Anterior cingulate cortex (tissue), 58 donors: ENCODE results near the gene ERCC6.
A peak's percentile ranks its signal among the peaks of the same experiment; 100 is the strongest.

Experiments
- DNase-seq, 58 donors: peaks; one replicate each; lab custom pipeline; 2025; lab: John Stamatoyannopoulos, UW

ERCC6 gene

DNA sequence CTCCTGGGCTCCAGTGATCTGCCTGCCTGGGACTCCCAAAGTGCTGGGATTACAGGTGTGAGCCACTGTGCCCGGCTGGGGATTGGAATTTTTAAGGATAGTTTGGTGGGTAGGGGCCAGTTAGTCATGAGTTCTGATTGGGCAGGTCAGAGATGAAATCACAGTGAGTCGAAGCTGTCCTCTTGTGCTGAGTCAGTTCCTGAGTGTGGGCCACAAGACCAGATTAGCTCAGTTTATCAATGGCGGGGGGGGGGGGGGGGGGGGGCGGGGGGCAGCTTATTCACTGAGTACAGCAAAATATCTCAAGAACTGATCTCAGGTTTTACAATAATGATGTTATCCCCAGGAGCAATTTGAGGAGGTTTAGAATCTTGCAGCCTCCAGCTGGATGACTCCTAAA is 11.6 kb upstream of the ERCC6 start:
- no peak for DNase-seq

DNA sequence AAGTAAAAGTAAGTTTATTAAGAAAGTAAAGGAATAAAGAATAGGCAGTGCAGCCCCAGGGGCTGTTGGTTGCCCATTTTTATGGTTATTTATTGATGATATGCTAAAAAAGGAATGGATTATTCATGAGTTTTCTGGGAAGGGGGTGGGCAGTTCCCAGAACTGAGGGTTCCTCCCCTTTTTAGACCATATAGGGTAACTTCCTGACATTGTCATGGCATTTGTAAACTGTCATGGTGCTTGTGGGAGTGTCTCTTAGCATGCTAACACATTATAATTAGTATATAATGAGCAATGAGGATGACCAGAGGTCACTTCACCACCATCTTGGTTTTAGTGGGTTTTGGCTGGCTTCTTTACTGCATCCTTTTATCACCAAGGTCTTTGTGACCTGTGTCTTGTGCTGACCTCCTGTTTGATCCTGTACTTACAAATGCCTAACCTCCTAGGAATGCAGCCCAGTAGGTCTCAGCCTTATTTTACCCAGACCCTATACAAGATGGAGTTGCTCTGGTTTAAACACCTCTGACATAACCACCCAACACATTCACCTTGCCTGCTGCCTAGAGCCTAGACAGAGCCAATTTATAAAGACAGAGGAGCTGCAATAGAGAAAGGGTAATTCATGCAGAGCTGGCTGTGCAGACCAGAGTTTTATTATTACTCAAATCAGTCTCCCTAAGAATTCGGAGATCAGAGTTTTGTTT is 10.9 kb upstream of the ERCC6 start:
- no peak for DNase-seq

DNA sequence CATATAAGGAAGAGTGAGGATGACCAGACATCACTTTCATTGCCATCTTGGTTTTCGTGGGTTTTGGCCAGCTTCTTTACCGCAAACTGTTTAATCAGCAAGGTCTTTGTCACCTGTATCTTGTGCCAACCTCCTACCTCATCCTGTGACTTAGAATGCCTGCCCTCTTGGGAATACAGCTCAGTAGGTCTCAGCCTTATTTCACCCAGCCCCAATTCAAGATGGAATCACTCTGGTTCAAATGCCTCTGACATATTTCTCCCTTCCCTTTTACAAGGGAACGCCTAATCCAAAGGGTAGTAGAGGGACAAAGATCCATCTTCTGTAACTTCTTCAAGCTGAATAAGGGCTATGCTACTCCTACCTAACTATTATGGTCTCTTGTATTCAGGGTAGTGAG is 4.7 kb upstream of the ERCC6 start:
- DNase-seq, result no peak

DNA sequence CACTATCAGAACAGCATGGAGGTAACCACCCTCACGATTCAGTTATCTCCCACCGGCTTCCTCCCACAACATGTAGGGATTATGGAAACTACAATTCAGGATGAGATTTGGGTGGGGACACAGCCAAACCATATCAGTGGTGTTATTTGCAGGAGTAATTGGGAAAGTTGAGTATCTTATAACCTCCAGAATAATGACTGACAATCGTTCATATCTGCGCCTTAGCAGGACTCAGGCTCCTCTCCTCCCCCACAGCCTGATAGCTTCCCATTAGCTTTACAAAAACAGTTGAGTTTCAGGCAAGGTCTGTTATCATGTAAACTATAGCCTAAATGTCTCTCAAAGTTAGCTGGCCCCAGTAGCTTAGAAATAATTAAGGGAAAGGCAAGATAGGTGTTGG is 3.4 kb upstream of the ERCC6 start:
- DNase-seq, result no peak

DNA sequence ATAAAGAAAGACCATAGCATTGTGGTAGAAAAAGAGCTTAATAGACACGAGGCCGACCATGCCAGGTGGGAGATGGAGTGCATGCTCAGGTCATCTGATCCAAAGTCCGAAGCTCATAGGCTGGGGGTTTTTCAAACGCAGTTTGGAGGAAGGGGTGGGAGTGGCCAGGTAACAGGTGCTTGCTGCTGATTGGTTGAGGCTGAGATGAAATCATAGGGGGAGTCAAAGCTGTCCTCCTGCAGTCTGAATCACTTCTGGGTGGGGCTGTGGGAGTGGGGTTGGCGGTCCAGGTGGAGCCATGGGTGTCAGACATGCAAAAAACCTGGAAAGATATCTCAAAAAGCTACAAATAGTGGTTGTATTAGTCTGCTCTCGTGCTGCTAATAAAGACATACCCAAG is 2.8 kb upstream of the ERCC6 start:
- DNase-seq, result no peak

DNA sequence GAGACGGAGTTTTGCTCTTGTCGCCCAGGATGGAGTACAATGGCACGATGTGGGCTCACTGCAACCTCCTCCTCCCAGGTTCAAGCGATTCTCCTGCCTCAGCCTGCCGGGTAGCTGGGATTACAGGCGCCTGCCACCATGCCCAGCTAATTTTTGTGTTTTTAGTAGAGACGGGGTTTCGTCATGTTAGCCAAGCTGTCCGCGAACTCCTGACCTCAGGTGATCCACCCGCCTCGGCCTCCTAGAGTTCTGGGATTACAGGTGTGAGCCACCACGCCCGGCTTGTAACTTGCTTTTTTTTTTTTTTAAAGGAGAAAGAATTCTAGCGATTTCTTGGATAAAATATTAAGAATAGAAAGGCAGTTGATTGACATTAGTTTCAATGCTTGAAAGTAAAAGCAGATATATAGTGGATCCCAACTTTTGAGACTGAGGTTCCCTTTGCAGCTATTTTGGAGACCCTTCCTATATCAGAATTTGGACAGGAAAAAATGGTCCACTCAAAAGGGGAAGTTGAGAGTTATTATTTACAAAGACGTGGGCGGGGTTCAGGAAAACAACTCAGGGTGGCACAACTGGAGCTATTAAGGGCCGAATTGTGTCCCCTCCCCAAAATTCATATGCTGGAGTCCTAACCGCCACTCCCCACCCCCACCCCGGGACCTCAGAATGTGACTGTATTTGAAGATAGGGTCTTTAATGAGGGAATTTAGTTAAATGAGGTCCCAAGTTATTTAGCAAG is 1.3 kb upstream of the ERCC6 start:
- DNase-seq, result no peak

DNA sequence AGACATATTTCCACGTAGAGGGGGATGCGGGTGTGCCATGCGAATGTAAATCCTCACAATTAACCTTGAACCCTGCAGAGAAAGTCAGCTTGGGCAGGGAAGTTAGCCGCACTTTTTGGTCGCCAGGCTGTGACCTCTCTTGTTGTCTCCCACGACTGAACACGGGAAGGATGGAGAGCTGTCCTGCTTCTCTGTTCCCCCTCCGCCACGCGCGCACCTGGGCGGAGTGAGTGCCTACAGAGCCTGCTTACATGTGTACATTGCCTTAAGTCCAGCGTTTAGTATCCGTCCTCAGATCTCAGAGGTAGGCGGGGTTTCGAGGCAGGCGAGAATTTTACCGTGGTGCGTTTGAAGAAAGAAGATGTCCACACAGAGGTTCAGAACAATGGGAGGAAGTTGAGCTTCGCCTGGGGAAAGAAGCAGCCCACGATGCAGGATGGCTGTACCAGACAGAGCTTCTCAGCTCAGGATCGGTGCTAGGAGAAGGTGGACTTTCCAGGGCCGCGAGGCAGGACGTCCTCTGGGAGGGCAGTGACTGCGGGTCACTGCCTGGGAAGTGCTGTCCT is 482 bp upstream of the ERCC6 start:
- DNase-seq, result peak in 19 of 58 donors; percentile 26 to 71 (median 52)

DNA sequence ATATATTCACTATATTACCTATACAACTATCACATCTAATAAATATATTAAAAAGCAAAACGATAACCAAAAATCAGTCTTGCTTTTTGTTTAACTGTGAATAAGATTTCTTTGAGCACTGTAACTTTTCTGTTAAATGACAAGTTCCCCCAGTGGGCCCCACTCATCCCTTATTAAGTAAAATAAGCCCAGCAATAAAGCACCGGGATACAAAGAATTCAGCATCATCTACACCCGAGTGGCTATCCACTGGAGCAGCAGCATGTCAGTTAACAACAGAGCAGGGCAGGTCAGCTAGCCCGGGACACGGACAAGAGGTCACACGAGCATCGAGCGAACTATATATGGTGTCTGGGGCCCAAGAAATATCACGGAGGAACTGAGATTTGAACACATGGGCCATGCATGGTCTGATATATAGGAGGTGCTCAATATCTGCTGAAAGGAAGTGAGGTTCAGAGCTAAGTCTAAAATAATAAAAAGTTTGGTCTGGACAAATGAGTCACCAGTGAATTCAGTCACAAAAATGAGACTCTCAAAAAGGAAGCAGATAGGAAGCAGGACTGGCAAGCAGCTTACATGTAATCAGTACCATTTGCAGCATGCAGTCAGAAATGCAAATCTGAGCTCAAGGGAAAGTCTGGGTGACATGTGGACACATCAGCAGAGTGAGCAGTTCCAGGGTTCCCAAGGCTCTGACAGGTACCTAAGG is 4.1 kb downstream of the ERCC6 start:
- no peak for DNase-seq

DNA sequence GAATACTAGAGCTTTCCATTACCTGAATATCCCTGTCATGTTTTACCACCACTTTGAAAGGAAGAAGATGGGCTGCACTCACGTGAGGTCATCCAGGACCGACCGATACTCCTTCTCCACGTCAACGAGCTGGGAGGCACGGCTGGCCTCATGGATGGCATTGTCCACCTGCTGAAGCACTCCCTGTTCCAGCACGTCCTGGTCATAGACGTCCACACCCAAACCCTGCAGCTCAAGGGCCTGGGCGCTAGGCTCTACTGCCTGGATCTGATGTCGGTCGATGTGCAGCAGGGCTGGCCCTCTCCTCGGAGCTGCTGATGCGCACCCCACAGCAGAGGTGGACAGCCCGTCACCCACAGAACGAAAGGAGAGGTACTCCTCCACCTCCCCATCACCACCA is 6.5 kb downstream of the ERCC6 start:
- DNase-seq, result no peak

DNA sequence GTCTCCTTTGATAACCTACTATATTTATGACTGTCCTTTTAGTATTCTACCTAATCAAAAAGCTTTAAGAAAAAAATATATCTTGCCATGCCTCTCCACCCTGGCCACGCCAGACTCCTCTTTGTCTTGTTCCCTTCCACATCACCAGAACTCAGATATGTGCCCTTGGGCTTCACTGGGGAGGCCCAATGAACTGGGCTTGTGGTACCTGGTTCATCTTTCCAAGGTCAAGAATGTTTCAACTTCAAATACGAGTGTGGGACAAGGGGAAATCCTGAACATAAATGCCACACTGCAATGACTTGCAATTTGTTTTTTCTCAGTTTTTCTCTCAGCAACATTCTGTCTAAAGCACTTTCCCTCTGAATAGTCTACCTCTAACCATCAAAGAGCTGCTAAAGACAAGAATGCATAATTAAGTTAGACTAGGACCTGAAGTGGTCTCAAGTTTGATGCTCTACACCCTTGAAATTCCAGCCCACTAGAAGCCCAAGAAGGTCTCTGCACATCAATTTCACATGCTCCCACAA is 9.9 kb downstream of the ERCC6 start:
- DNase-seq, result no peak

DNA sequence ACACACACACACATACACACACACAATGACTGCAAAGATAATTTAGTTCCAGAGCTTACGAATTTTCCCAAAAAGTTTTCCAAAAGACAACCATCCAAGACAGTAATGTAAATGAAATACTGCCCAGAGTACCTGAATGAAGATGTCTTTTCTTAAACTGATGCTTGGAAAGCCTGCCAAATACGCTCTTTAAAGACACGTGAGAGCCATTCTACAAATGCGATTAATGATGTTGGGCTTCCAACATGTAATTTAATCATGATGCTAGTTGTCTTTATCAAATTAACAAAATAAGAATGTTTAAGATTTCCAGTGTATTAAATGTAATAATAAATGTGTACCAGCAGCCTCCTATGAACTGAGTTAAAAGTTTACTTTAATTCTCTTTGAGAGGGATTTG is 11.1 kb downstream of the ERCC6 start:
- no peak for DNase-seq

DNA sequence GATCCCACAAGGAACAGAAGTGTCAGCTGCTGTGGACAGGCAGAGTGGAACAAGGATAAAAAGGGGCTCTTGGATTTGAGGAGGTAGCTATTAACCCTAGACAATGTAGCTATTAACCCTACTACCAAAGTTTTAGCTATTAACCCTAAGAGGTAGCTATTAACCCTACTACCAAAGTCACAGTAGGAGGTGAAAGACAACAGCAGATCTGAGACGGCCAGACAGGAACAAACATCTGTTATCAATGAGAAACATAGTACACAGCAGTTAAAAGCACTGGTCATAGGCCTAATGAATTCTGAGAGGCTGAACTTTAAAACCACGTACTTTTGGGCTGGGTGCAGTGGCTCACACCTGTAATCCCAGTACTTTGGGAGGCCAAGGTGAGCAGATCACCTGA is 11.9 kb downstream of the ERCC6 start:
- DNase-seq, result no peak

DNA sequence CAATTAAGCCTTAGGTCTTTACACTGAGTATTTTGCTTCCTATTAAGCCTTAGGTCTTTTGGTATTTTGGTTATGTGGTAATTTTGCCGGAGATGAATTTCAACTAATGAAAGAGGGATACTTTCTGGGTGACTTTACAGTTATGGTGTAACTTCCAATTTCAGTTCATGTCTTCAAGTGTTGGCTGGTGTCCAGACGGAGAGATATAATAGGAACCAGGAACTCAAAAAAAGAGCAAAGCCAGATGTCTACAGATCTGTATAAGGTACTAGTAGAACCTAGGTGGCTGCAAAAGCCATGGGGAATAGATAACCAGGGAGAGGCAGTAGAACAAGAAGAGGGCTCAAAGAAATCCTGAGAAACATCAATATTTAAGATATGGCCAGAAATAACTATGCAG is 12.3 kb downstream of the ERCC6 start:
- DNase-seq, result no peak

DNA sequence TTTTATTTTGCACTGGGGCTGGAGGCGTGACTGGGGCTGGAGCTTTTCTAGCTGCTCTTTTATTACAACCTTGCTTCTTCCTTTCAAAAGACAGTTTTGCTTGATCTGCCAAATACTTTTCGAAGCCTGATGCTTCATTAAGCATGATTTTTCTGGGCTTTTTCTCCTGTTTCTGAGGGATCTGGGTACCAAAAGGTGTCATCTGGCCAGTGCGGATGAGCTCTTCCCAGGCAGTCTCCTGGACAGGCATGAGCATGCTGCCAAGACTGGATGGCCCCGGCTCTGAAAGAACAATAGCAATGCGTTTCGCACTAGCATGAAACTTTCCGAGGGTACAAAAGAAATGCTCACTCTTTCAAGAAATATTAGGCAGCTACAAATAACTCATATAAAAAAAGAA is 14.4 kb downstream of the ERCC6 start:
- no peak for DNase-seq

DNA sequence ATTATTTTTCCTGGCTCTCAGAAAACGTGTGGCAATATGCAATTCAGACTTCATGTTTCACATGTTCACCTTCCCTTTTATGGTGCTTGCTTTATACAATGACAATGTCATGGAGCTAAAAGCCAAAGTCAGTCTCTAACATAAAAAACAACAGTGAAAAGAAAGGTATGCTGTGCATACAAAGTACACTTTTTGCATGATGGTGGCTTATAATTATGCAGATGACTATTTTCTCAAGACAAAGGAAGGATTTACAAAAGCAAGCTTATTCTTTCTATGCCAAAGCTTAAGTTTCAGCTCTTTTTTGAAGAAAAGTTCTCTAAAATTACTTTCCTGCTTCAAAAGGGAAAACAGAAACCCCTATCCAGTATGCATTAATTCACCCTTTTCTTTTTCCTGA is 15.6 kb downstream of the ERCC6 start:
- DNase-seq, result no peak

DNA sequence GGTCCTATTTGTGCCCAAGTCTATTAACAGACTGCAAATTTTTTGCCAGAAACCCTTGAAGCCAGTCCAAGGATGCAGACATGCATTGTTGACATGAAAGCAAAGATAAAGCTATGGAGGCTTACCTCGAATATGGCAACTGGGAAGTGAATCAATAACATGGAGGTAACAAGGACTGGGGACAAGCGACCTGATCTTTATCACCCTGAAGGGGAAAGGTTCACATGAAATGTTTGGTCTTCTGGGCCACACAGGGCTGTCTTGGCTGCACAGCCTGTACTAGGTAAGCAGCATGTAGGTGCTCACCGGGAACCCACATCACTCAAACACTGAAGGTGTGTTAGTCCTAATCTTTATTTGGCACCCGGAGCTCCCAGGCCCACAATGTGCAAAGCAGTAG is 17.9 kb downstream of the ERCC6 start:
- no peak for DNase-seq

DNA sequence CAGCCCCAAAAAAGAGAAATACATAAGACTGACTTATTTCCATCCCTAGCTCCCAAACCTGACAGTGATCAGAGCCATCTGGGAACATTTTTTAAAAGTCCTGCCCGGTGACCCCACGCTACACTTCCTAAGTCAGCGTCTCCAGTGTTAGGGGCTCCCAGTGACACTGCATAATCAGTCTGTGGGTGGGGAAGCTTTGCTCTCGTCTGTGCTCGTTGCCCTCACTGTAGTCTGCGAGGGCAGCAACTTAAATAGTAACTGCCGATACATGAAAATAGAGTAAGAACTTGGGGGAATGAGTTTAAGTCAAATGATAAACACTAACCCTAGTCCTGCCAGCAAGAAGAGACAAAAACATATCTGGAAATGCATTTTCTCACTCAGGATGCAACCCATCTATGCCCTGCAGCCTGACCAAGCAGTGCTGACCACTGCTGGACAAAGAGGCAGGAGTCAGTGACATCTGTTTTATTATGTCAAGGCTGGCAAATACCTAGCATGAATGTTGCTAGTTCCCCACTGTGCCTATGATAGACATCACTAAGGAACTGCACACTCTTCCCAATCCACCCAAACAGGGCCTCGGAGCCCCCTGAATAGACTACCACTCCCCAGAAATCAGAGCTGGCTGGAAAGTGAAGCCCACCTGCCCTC is 18.7 kb downstream of the ERCC6 start:
- DNase-seq, result no peak

DNA sequence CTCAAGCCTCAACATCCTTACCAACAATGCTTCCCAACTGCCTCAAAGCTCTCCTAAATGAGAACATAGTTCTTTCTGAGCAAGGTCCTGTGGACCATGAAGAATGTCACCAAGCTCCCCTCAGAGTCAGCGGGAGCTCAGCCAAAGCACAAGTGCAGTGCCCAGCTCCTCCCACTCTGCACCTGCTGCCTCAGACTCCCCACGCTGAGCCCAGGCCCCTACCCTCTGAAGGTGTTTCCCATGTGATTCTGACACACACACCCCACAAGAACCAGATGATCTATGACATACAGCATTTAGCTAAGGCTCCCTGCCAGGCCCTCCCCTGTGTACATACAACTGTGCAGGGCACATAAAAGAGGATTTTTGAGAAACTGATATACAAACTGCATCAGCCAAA is 19.2 kb downstream of the ERCC6 start:
- DNase-seq, result no peak

DNA sequence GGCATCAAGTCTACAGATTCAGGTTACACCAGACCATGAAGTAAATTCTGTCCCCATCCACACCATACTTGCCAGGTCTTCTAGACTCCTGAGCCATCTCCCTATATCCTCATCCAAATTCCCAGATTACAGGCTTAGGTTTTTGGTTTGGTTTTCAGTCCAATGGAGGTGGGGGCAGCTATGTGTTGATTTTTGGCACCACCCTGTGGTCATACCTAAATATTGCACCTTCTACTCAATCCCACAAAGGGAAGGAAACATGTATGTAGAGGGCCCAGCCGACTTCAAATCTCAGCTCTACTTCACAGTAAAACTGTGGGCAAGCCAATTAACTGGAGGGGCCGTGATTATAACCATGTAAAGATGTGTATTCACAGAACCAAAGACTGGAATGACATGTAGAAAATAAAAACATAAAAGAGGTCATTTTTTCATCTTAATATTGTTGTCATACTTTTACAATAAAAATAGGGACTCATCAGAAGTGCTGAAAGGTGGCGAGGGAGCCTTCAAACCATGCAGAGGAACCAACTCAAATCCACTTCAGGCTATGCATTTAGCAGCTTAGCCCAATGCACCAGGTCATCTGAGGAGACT is 19.8 kb downstream of the ERCC6 start:
- DNase-seq, result peak in 9 of 58 donors; percentile 11 to 60 (median 33)

DNA sequence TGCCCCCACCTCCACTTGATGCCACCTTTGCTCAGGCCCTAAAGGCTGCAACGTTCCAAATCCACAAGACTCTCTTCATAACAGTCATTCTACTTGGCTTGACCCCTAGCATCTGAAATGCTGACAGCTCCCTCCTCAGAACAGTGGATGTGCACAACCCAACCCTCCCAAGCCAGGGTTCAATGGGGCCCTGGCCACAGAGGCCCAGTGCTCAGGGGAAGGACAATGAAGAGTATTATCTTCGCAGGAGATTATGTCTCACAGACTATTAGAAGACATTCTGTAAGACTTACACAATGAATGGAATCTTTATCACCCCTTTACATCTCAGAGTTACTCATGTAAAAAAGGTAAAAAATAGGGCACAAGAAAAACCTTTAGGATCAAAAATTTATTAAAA is 20.4 kb downstream of the ERCC6 start:
- DNase-seq, result no peak
